ENCODE results near the gene RALBP1. TPM values are rescaled to one million over a fixed set of nuclear protein-coding genes. Genes with fewer than 3 reads are reported as not detected.

RALBP1 gene
- total RNA-seq, 4 donors from 2014 or later = 92.9 to 157 (median 131) TPM

- Histone ChIP-seq H3K36me3 (no peaks in the 10 kb centered on the region), H3K27ac (no peak overlapping the region), H3K4me1 (no peaks in the 10 kb centered on the region), H3K9me3 (peaks cover 0 to 12% (median 0%) of the 10 kb centered on the region in 3 donors), H3K27me3 (no peaks in the 10 kb centered on the region), H3K4me3 (no peak overlapping the region)
- TF ChIP-seq, protein P1, sequence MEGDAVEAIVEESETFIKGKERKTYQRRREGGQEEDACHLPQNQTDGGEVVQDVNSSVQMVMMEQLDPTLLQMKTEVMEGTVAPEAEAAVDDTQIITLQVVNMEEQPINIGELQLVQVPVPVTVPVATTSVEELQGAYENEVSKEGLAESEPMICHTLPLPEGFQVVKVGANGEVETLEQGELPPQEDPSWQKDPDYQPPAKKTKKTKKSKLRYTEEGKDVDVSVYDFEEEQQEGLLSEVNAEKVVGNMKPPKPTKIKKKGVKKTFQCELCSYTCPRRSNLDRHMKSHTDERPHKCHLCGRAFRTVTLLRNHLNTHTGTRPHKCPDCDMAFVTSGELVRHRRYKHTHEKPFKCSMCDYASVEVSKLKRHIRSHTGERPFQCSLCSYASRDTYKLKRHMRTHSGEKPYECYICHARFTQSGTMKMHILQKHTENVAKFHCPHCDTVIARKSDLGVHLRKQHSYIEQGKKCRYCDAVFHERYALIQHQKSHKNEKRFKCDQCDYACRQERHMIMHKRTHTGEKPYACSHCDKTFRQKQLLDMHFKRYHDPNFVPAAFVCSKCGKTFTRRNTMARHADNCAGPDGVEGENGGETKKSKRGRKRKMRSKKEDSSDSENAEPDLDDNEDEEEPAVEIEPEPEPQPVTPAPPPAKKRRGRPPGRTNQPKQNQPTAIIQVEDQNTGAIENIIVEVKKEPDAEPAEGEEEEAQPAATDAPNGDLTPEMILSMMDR (IDR thresholded peaks at IDR 0.05) = no peak
- TF ChIP-seq POLR2AphosphoS5 (IDR thresholded peaks at IDR 0.05) = no peak
- TF ChIP-seq EP300 (IDR thresholded peaks at IDR 0.05) = no peak
- TF ChIP-seq POLR2A (IDR thresholded peaks at IDR 0.05) = no peak
- WGBS, 2 donors (ENCODE audit: low coverage in 1 of 2) = 46 to 74% methylated on average over 1 of the region's 1 CpG
- ATAC-seq = no peak
These were observed 8.5 kb upstream of the RALBP1 start for GRCh38 chr18:9466846-9467245.

- no peak overlapping the region for H3K4me3 ChIP-seq
- peaks cover 0 to 2% (median 0%) of the 10 kb centered on the region in 3 donors for H3K4me1 ChIP-seq
- H3K36me3 ChIP-seq = no peaks in the 10 kb centered on the region
- WGBS, 2 donors (ENCODE audit: low coverage in 1 of 2) = 86 to 94% methylated on average over 3 of the region's 3 CpGs
- H3K27ac ChIP-seq = no peak overlapping the region
- peaks cover 0 to 12% (median 0%) of the 10 kb centered on the region in 3 donors for H3K9me3 ChIP-seq
- H3K27me3 ChIP-seq = no peaks in the 10 kb centered on the region
- TF ChIP-seq POLR2AphosphoS5 (IDR thresholded peaks at IDR 0.05) (no peak), EP300 (IDR thresholded peaks at IDR 0.05) (no peak), POLR2A (IDR thresholded peaks at IDR 0.05) (no peak)
- TF ChIP-seq, protein P1 (IDR thresholded peaks at IDR 0.05) = no peak
- no peak for ATAC-seq
These were observed 6.3 kb upstream of the RALBP1 start for GRCh38 chr18:9468998-9469397.

DNA sequence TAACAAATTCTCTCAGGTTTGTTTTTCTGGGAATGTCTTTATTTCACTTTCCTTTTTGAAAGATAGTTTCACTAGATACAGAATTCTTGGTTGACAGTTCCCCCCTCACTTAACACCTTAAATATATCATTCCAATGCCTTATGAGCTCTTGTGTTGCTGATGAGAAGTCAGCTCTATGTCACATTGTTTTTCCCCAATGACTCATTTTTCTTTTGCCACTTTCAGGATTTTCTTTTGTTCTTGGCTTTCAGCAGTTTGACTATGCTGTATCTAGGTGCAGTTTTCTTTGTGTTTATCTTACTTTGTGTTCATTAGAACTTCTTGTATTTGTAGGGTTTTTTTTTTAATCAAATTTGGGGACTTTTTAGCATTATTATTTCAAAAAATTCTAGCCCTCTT, 5.6 kb upstream of the RALBP1 start:
- H3K9me3 ChIP-seq = peaks cover 0 to 12% (median 0%) of the 10 kb centered on the region in 3 donors
- no peak overlapping the region for H3K27ac ChIP-seq
- no peaks in the 10 kb centered on the region for H3K36me3 ChIP-seq
- ATAC-seq = no peak
- no peak overlapping the region for H3K4me3 ChIP-seq
- H3K4me1 ChIP-seq = peaks cover 0 to 8% (median 0%) of the 10 kb centered on the region in 3 donors
- no peaks in the 10 kb centered on the region for H3K27me3 ChIP-seq
- no peak for TF ChIP-seq EP300 (IDR thresholded peaks at IDR 0.05)
- TF ChIP-seq POLR2AphosphoS5 (IDR thresholded peaks at IDR 0.05) = no peak
- no peak for TF ChIP-seq POLR2A (IDR thresholded peaks at IDR 0.05)
- TF ChIP-seq, protein P1 (IDR thresholded peaks at IDR 0.05) = no peak

DNA sequence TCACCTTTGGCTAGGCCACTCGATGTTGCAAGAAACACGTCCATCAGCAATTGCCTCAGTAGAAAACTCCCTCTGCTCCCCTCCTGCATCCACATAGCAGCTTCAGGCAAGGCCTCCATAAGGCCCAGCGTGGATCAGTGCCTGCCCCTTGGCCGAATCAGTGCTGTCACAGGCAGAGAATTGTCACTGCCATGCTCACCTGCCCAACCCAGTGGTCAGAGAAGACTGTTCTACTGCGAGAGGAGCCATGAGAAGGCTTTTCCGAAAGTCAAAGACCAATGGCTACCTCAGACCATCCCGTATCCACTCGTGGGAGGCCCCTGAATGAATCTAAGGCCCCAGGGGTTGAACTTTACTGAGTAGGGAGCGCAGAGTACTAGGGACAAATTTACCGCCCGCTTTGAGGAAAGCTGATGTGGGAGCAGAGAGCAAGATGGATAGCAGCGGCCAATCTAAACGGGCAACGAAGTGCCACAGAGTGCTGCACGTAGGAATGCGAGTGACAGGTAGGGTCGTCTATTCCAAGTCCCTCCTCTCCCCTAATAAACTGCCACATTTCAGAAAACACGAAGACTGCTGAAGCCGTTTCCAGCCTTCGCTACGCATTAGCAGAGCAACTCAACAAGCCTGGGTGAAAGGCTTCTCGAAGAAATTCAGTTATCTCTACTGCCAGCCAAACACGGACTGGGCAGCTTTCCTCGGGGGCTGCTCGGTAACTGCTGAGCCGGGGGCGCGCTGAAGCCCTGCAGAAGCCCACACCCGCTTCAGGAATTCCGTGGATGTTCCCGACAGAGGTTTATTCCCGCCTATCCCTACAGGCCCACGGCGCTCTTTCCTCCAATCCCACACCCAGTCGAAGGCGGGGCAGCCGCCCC, 968 bp upstream of the RALBP1 start:
- Histone ChIP-seq H3K4me3 (peak overlapping the region; percentile 64 to 94), H3K4me1 (peaks cover 0 to 27% (median 3%) of the 10 kb centered on the region in 3 donors), H3K36me3 (peaks cover 0 to 12% of the 10 kb centered on the region in 2 donors), H3K9me3 (no peaks in the 10 kb centered on the region), H3K27me3 (no peaks in the 10 kb centered on the region), H3K27ac (peak overlapping the region; percentile 71 to 94 (median 92))
- TF ChIP-seq EP300 (IDR thresholded peaks at IDR 0.05) (no peak), POLR2A (IDR thresholded peaks at IDR 0.05) (no peak), POLR2AphosphoS5 (IDR thresholded peaks at IDR 0.05) (no peak)
- TF ChIP-seq, protein P1 (IDR thresholded peaks at IDR 0.05) = no peak
- ATAC-seq = peak; percentile 84
- 24 to 49% methylated on average over 10 to 11 of the region's 37 CpGs for WGBS, 2 donors (ENCODE audit: low coverage in 1 of 2)
